ENCODE data around the gene NUMBL.
A peak's percentile ranks its signal among the peaks of the same experiment; 100 is the strongest.

Gene NUMBL

DNA sequence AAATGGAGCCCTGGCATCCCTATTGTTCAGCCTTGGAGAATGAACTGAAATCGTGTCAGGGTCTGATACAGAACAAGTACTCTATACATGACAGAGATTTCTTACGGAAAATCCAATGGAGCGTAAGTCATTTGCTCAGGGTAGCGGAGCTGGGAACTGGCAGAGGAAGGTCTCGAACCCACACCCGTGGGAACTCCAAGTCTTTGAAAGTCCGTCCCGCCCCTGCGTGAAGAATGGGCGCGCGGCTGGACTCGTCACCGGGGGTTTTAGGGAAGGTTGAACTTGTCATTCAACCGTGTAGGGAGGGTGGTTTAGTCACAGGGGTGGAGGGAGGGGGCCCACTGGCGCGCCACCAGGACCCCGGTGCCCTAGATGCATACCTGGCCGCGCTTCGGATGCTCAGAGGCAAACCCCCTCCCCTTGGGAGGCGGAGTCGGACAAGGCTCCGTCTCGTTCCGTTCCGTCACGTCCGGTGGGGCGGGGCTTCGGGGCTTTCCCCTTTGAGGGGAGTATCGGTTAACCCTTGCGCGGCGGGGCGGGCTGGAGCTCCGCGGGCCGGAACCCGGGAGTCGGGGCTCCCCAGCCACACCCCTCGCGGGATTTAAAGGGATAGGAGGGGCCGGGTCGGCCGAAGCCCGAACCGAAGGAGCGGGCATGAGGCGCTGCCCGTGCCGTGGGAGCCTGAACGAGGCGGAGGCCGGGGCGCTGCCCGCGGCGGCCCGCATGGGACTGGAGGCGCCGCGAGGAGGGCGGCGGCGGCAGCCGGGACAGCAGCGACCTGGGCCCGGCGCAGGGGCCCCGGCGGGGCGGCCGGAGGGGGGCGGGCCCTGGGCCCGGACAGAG is 26.3 kb upstream of the NUMBL start, which contains the start of the genes COQ8B and ITPKC:
COQ8B (minus strand) TSS at position 405 of the 843 bp plus-strand sequence. CDS start 2,254 bp downstream, outside the sequence.
ITPKC (plus strand) TSS at position 631 of the 843 bp plus-strand sequence; CDS start at position 655, 24 bp downstream.
- peak; percentile 92 for DNase-seq (ENCODE audit: low spot score)

DNA sequence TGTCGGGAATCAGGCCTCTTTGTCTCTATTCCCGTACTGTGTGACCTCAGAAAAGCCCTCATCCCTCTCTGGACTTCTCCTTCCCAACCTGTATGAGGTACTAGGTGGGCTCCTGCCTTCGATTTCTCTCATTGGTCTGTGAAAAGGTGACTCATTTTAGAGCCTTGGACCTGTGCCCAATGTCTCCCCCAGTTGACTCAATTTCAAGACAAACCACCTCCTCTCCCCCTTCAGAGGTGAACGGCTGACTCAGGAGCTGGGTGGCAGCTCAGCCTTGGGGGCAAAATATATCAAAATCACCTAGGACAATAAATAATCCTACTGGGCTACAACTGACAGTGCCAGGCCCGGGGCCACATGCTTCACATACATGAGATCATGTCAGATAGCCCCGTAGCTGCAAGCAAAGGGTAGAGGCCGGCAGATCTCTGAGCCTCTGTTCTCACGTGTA is 25.6 kb upstream of the NUMBL start:
- DNase-seq (ENCODE audit: low spot score), result no peak

DNA sequence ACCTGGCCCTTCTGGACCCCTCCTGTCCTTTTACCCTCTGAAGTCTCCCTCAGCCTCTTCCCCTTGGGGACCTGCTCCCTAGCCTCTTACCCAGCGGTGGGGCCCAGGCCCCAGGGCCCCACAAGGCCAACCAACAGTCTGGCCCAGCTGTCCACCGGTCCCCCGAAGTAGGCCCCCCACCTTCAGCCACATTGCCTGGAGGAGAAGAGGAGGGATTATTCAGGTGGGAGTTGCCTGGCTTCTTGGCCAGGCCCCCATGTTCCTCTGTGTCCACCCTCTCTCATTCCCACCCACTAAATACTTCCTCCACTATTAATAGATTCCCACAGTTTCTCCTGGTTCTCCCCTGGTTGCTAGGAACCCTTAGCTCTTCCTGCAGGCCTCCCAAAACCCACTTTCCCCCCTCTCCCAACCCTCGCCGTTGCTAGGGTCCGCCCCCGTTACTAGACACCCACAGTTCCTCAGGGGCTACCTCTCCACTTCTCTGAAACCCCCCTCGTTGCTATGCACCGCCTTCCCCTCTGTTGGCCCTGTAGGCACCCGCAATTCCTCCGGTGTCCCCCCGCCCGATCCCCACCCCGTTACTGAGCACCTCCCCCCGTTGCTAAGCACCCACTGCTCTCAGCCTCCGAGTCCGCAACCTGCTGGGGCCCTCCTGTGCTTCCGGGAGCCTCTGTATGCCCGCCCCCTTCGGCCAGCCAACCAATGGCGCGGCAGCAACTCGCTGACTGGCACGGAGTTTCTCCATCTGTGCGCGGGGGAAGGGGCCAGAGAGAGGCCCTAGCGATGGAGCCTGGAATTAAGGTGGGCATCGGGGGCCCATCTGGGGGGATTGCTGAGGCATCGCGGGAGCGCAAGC is 24.2 kb upstream of the NUMBL start:
- DNase-seq (ENCODE audit: low spot score), result peak; percentile 96

DNA sequence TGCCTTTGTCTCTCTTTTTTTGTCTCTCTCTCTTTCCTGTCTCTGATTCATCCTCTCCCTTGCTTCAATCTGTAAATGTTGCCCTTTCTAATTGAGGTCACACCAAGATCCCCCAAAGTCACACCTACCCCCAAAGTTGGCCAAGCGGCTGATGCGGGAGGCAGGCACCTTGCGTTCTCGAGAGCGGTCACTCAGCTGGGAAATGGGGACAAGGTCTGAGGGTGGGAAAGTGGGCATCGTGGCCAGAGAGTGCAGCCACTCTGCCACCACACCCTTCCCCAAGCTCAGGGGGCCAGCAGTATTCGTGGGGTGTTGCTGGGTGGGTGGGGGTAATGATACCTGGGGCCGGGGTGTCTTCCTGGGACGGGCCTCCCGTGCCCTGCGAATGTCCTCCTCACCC is 23.5 kb upstream of the NUMBL start:
- no peak for DNase-seq (ENCODE audit: low spot score)

DNA sequence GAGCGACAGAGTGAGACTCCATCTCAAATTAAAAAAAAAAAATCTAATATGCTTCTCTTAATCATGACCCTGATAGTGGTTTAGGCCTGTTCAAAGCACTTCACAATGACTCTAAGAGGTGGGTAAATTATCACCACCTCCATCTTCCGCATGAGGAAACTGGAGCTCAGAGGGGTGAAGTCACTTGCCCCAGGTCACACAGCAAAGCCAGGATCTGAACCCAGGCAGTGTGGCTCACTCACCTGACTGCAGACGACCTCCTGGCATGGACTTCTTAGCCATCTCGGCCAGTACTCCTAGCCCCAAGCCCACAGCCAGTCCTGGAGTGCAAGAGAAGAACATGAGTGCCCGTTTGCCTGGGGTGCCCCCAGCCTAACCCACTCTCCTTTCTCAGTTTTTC is 19.4 kb upstream of the NUMBL start:
- DNase-seq (ENCODE audit: low spot score), result no peak

DNA sequence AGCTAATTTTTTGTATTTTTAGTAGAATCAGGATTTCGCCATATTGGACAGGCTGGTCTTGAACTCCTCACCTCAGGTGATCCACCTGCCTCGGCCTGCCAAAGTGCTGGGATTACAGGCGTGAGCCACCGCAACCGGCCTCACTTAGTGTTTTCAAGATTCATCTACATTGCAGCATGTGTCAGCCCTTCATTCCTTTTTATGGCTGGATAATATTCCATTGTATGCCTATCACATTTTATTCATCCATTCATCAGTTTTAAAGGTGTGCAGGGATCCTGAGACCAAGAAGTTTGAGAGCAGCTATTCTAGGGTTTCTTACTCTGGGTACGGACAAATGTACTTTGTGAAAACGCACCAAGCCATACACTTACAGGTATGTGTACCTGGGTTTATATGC is 17.2 kb upstream of the NUMBL start:
- DNase-seq (ENCODE audit: low spot score), result no peak

DNA sequence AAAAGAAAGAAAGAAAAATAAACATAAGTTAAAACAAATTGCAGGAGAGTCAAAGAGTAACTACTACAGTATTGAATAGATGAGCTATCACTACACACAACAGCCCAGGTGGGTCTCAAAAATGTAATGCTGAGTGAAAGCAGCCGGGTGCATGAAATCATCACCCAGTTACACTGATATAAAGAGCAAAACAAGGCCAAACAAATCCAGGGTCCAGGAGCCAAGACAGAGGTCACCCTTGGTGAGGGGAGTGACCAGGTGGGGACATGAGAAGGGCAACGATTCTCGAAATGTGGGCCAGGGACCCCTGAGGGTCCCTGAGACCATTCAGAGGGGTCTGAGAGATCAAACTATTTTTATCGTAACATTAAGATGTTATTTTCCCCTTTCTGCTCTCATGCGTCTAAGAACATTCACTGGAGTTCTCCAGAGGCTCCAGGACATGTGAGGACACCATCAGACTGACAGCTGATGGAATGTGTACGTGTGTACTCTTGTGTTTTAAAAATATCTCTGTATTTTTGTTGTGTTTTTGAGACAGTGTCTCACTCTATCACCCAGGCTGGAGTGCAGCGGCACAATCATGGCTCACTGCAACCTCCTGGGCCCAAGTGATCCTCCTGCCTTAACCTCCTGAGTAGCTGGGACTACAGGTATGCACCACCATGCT is 15.6 kb upstream of the NUMBL start:
- no peak for DNase-seq (ENCODE audit: low spot score)

DNA sequence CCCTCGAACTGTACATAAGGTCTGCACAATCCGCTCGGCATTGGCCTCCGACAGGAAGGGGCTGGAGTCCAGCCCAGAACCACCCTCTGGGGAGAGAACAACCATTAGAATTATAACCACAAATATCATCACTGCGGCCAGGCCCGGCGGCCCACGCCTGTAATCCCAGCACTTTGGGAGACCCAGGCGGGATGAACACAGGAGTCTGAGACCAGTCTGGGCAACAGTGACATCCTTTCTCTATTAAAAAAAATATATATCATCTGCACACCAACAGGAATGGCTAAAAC is 14.9 kb upstream of the NUMBL start:
- DNase-seq (ENCODE audit: low spot score), result no peak

DNA sequence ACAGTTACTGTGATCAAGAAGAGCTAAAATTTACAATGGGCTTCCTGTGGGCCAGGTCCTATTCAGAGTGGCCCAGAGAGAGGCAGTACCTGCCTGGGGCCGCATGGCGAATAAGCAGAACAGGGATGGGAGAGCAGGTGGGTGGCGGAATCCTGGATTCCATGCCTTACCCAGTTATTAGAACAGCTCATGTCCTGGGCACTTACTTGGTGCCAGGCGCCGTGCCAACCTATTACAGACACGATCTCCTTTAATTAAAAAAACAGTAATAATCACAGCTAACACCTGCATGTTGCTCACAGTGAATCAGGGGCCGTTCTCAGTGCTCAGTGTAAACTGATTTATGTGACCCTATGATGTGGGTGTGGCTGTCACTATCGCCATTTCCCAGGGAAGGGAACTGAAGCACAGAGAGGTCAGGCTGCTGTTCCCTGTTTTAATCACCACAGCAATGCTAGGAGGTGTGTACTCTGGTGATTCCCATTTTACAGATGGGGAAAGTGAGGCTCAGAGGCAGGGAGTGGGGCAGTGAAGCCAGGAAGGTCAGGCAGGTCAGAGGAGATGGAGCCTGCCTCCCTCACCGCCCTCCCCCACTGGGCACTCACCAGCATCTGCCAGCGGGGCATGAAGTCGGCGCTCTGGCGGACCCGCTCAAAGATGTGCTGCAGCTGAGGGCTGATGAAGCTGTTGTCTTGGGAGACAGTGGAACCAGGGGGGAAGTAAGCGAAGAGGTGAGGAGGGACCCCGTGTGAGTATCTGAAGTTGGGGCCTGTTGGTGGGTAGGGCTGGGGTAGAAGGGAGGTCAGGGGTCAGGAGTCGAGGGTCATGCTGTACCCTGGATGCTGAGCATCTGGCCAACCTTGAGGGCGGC is 14.3 kb upstream of the NUMBL start:
- no peak for DNase-seq (ENCODE audit: low spot score)

DNA sequence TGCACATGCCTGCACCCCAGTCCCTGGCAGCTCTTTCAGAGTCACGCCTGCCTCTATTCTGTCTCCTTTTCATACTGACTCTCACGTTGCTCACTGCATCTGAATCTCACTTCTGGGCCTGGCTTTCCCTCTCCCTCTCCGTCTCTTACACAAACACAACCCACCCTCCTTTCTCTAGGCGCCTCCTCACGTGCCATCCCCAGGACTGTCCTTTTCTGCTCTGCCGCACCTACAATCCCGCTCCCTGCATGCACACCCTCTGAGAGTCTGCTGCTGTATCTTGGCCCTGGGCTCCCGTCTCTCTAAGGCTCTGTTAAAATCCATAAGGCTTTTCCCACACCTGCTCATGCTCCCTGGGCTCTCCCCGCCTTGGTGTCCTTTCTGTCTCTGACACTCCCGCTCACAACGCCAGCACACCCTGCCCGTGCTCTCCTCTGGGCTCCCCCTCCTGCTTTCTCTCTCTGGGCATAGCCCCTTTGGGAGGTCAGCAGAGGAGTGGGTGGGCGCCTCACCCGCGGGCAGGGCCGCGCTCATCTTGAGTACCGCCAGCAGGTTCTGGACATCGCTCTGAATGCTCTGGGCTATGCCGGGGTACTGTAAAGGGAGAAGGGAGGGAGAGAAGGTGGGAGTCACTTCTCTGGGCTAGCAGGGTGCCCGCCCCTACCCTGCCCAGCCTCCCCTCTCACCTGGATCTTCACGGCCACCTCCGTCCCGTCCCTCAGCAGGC is 12.7 kb upstream of the NUMBL start:
- DNase-seq (ENCODE audit: low spot score), result no peak

DNA sequence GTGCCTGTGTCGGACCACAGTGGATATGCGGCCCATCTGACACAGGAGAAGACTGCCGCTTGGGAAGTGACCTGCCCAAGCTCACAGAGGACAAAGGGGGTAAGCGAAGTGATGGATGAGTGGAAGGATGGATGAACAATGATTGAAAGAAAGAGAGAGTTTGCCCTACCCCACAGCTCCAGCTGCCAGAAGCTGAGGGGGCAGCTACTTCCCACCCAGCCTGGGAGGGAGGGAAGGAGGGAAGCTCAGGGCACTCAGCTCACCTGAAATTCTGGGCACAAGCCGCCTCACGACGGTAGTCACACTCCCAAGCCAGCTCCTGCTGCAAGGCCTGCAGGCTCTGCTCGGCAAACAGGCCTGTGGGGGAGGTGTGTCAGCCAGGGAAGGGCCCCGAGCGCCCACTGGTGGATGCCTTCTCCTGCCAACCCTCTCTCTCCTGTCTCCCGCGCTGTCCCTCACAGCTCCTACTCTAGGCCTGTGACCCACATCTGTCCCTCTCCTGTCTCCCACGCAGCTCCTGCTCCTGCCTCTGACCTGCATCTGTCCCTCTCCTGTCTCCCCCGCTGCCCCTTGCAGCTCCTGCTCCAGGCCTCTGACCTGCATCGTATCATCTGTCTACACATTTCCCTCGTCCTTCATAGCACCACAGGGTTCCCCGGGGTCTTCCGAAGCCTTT is 12.0 kb upstream of the NUMBL start:
- peak; percentile 76 for DNase-seq (ENCODE audit: low spot score)

DNA sequence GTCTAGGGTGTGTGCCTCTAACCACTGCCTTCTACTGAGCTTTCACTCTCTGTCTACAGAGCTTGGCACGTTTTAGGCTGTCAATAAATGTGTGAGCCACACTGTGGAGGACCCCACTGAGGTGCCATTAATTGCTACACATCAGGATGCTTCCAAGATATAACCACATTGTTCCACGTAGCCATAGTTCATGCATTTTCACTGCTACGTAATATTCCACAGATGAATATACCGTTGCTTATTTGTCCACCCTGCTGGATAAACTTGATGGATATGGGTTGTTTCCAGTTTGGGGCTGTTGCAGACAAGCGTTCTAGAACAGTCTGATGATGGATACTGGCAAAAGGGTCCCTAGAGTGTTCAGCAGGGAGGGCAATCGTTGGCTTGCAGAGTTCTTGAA is 11.3 kb upstream of the NUMBL start:
- DNase-seq (ENCODE audit: low spot score), result no peak

DNA sequence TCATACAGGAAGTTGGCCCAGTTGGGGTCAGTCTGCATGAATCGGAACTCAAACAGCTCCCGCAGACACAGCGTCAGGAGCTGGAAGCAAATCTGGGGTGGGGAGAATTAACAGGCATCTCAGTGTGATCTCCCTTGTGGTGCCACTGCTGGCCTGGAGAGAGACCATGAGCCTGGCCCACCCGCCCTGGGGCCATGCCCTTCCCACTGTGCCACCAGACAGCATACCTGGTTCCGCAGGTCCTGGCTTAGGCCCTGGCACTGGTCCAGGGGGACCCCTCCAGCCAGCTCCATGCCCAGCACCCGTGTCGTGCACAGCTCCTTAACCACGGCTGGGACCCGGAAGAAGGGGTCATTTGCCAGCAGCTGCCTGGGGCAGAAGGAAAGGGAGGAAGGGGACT is 9.6 kb upstream of the NUMBL start:
- DNase-seq (ENCODE audit: low spot score), result no peak

DNA sequence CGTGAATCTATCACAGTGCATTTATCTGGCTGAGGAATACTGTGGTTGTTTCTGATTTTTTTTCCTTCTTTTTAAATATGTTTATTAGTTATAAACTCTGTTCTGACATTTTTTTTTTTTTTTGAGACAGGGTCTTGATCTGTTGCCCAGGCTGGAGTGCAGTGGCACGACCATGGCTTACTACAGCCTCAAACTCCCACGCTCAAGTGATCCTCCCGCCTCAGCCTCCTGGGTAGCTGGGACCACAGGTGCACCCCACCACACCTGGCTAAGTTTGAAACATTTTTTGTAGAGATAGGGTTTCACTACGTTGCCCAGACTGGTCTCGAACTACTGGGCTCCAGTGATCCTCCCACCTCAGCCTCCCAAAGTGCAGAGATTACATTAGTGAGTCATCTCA is 6.6 kb upstream of the NUMBL start:
- no peak for DNase-seq (ENCODE audit: low spot score)

DNA sequence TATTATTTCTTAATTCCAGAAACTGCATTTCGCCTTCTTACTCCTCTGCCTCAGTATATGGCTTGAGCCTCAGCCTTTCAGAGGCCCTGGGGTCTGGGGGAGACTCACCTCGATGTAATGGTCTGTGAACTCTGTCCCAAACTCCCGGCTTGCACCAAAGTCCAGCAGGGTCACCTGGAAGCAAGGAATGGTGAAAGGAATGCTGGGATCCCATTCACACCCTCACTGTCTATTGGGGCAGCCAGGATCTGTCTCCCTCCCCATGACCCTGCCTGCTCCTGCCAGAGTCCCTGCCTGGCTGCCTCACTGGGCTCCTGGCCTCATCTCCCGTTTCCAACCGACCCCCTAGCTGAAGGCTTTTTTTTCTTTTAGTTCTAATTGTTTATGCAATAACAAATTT is 5.4 kb upstream of the NUMBL start:
- DNase-seq (ENCODE audit: low spot score), result no peak

DNA sequence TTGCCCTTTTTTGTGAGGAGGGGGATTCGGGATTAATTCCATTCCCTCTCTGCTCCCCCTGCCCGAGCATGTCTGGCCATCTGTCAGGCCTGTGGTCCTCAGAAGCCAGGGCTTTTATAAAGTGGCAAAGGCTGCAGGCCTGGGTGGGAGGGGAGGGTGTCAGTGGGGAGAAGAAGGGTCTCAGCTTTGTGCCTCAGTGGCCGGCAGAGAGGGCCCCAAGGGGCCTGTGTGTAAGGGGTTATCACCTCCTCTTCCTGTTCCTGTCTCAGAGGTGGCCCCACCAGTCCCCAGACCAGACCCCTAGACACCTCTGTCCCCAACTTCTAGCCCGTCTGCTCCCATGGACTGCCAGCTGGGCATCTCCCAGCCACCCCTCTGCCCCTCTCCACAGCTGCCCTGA is 3.4 kb upstream of the NUMBL start:
- no peak for DNase-seq (ENCODE audit: low spot score)

DNA sequence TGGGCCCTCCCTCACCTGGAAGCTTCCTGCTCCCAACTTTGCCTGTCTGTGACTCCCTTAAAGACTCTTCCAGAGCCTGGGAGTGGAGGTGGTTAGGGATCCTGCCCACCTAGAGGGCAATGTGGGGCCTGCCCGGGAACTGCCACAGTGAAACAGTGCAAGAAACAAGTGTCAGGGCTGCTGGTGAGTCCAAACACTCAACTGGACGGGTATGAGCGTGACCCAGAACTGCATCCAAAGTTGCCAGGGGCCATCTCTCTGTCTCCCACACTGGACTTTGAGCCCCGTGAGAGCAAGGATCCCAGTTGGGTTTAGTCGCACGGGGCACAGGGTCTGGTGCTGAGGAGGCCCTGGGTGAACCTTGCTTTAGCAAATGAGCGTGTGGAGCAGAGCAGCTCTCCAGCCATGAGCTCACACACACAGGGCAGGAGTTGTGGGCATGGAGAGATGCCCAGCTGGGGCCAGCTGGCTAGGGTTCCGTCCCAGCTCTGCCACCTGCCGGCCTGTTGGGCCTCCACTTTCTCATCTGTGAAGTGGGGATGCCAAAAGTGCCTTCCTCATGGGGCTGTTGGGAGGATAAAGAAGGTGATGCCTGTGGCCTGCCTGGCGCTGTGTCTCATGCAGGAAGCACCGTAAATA is 2.8 kb upstream of the NUMBL start:
- DNase-seq (ENCODE audit: low spot score), result no peak

DNA sequence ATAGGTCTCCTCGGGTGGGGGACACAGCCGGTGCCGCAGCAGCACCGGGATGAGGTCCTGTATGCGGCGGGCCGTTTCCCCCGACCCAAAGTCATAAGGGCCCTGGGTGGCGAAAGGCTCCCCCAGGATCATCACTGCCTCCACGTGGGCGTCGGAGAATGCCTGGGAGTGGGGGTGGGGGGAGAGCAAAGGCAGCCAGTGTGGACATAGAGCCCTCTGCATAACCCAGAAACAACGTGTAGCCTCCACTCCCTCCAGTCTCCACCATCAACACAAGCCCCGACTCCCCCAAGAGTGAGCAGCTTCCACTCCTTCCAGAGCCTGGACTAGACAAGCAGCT is 1.7 kb upstream of the NUMBL start:
- no peak for DNase-seq (ENCODE audit: low spot score)

DNA sequence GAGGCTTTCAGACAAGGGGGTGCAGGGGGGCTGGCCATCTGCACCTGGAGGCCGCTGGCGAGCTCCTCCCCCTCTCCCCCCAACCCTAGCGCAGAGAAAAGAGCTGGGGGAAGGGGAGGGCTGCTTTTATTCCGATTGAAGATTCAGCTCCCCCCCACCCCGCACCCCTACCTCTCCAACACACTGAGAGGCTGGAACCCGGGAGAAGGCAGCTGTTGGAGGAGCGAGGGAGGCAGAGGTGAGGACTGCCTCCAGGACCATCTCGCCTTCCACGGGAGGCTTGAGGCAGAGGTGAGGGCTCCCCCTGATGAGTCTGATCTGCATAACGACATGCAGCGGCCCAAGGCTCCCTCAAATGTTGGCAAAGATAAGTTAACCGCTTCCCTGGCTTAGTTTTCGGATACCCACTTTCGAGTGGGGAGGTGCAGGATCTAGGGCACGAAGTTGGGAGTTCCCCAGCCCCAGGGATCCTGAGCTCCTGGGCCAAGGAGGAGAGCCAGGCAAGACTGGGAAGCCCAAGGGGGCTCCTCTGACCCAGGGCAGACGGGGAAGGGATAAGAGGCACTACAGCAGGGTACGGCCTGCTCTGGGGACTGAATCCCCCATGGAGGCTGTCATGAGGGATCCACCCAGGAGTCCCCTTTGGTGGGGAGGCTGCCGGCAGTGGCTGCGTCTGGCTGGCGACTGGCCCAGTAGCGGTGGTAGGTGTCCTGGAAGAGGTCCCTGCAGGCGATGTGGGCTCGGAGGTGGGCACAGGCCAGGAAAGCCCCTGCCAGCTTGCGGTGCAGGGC is 1.2 kb upstream of the NUMBL start:
- DNase-seq (ENCODE audit: low spot score), result no peak

Measured in HuH-7.5 (cell line).